Pancreas (tissue), 10 donors: ENCODE data around the gene LSAMP. TPM values are rescaled to one million over a fixed set of nuclear protein-coding genes. Genes with fewer than 3 reads are reported as not detected.

Experiments
- ATAC-seq, 4 donors: fragments of 200-7000 bp; cut with Tn5 transposase; one replicate each; pipeline versions ENCODE4 v1.8.0 to v1.9.1; 2020; ENCODE audit warnings: mild to moderate bottlenecking in 4 of 4, moderate library complexity in 4 of 4
- DNase-seq, 6 donors: peaks; one replicate each; pipeline ENCODE4 v3.0.0-alpha.2; 2020
- FAIRE-seq: peaks from 2 replicates; lab custom pipeline; 2012; peaks lifted over from hg19 to GRCh38; lab: Jason Lieb, UNC
- H3K27ac ChIP-seq, 4 donors: fragments of 200-600 bp; sonication (generic); 1 replicate in 3 of 4; 2 replicates in 1 of 4; pipeline versions ENCODE4 v1.5.0 to v1.8.0; 2020
- H3K27me3 ChIP-seq, 4 donors: fragments of 200-600 bp; one replicate each; pipeline ENCODE4 v1.8.0; 2021
- H3K36me3 ChIP-seq, 3 donors: fragments of 200-600 bp; sonication (generic) in 1 of 3; one replicate each; pipeline versions ENCODE4 v1.5.0 to v1.8.0; 2020 to 2021
- H3K4me1 ChIP-seq, 3 donors: fragments of 200-600 bp; one replicate each; pipeline ENCODE4 v1.8.0; 2021
- H3K4me3 ChIP-seq, 4 donors: fragments of 200-600 bp; sonication (generic) in 2 of 4; one replicate each; pipeline versions ENCODE4 v1.5.0 to v1.8.0; 2020 to 2021
- H3K9me3 ChIP-seq, 4 donors: fragments of 200-600 bp; one replicate each; pipeline ENCODE4 v1.8.0; 2021
- WGBS, 2 donors: extraction: QIAGEN DNeasy Blood & Tissue Kit; methylation state at CpG; one replicate each; pipeline ENCODE4 v1.1.7; 2013; 5-methylcytosine and 5-hydroxymethylcytosine counted together
- intact Hi-C, 3 donors: fragments of 100-400 bp; cut with DNase I; formaldehyde crosslinking; loops; one replicate each; pipeline versions ENCODE4 v1.11.1 to v1.14.2; 2022
- polyA plus RNA-seq, 2 donors: library from polyadenylated mRNA; stranded (reverse); fragments of 200-250 nt; gene quantifications; one replicate each; pipeline ENCODE4 v1.2.3, GENCODE V29; 2013
- total RNA-seq, 6 donors: library from RNA; stranded (reverse); fragmentation: NEBNext Ultra II Directional in 4 of 6; extraction: Animal tissue kit (Norgen Biotek cat#: 25700) in 4 of 6; gene quantifications; one replicate each; pipeline versions ENCODE4 v1.2.1 to v1.2.4, GENCODE V29; 2021 to 2023
- TF ChIP-seq, protein P1 (sequence below), 4 donors: fragments of 200-600 bp; sonication (generic) in 3 of 4; IDR thresholded peaks; one replicate each; pipeline versions ENCODE4 v1.5.0 to v1.8.0; 2021; ENCODE audit warnings: antibody characterized with exemption in 4 of 4
- donor health status: healthy with polysubstance abuse.
- donor health status: DM: no; HTN: no; CAD: no; lungs with moderate emphysema.
- donor health status: DM: no; HTN: no; CAD: no.
- donor health status: control.
- donor health status: control.
- donor health status: Bipolar disorder and iron deficiency.
- donor health status: DM: yes; HTN: yes; CAD: no.
- donor health status: DM: no; HTN: no; CAD: no.
- donor health status: DM: no; HTN: no; CAD: no.
- donor health status: DM: yes; HTN: yes; CAD: no.

LSAMP gene
- total and polyA plus RNA-seq, 8 donors: 0.51 to 5.5 (median 1.5) TPM

DNA sequence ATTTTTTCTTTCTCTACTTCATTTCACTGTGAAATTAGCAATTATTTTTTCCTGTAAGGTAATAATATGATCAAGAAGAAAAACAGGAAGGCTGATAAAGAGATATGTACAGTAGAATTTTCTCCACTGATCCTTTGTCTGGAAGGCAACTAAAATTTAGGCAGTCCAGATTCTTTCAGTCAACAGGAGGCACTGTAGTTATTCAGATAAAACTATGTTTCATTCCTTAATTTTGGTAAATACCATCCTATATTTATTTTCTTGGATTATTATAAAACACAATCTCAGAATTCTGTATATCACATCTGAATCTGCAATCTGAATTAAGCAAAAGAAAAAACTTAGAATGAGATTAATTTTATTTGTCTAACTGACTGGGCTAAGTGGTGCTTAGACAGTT, 343.2 kb downstream of the LSAMP start:
- no peak for DNase-seq
- ATAC-seq: no peak
- H3K36me3 ChIP-seq: no peaks in the 10 kb centered on the region
- H3K9me3 ChIP-seq: no peaks in the 10 kb centered on the region
- no peaks in the 10 kb centered on the region for H3K27me3 ChIP-seq
- no peak overlapping the region for H3K27ac ChIP-seq
- no peak overlapping the region for H3K4me3 ChIP-seq
- TF ChIP-seq, protein P1, sequence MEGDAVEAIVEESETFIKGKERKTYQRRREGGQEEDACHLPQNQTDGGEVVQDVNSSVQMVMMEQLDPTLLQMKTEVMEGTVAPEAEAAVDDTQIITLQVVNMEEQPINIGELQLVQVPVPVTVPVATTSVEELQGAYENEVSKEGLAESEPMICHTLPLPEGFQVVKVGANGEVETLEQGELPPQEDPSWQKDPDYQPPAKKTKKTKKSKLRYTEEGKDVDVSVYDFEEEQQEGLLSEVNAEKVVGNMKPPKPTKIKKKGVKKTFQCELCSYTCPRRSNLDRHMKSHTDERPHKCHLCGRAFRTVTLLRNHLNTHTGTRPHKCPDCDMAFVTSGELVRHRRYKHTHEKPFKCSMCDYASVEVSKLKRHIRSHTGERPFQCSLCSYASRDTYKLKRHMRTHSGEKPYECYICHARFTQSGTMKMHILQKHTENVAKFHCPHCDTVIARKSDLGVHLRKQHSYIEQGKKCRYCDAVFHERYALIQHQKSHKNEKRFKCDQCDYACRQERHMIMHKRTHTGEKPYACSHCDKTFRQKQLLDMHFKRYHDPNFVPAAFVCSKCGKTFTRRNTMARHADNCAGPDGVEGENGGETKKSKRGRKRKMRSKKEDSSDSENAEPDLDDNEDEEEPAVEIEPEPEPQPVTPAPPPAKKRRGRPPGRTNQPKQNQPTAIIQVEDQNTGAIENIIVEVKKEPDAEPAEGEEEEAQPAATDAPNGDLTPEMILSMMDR (IDR thresholded peaks at IDR 0.05): no peak
- intact Hi-C loops: no loop called here
- FAIRE-seq: no peak
- H3K4me1 ChIP-seq: no peaks in the 10 kb centered on the region

DNA sequence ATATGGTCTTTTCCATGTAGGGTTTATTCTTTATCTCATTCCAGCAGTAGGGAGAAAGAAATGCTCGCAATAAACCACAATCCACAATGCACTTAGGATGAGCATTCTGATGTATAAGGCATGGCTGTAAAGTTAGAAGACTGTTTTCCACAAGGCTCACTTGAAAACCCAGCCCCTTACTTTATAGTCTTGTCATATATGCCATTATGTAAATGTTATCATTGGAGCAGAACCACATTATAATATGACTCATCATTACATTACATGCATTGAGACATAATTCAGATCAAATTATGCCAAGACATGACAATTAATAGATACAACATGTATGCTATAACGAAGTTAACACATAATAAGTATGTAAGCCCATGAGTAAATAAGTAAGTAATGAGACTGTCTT, 348.1 kb downstream of the LSAMP start:
- intact Hi-C loops: no loop called here
- H3K36me3 ChIP-seq: no peaks in the 10 kb centered on the region
- no peaks in the 10 kb centered on the region for H3K9me3 ChIP-seq
- H3K27me3 ChIP-seq: no peaks in the 10 kb centered on the region
- H3K27ac ChIP-seq: no peak overlapping the region
- H3K4me1 ChIP-seq: no peaks in the 10 kb centered on the region
- no peak for FAIRE-seq
- H3K4me3 ChIP-seq: no peak overlapping the region
- no peak for ATAC-seq
- 76 to 86% methylated on average over 2 of the region's 2 CpGs for WGBS, 2 donors
- DNase-seq: no peak
- TF ChIP-seq, protein P1 (IDR thresholded peaks at IDR 0.05): no peak

DNA sequence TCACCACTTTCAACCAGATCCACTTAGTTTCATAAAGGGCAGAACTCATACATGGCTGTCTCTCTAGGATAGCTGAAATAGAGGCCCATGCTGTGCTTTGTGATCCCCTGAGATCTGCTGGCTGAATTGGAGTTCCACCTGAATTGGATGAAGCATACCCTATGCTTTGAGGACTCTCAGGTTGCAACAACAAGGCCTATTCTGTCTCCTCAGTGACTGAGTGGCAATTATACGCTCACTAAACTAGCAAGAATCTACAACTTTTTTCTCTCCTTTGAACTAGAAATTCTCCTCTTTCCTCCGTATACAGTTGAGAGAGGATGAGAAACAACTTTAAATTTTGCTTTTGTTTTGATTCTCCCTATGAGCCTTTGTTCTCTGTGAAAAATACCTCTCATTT, 348.7 kb downstream of the LSAMP start:
- no peaks in the 10 kb centered on the region for H3K4me1 ChIP-seq
- H3K36me3 ChIP-seq: no peaks in the 10 kb centered on the region
- FAIRE-seq (no peak), ATAC-seq (no peak), DNase-seq (no peak)
- no peaks in the 10 kb centered on the region for H3K9me3 ChIP-seq
- H3K27me3 ChIP-seq: no peaks in the 10 kb centered on the region
- no peak overlapping the region for H3K27ac ChIP-seq
- H3K4me3 ChIP-seq: no peak overlapping the region
- 83 to 85% methylated on average over 2 of the region's 2 CpGs for WGBS, 2 donors
- TF ChIP-seq, protein P1 (IDR thresholded peaks at IDR 0.05): no peak
- intact Hi-C loops: no loop called here

DNA sequence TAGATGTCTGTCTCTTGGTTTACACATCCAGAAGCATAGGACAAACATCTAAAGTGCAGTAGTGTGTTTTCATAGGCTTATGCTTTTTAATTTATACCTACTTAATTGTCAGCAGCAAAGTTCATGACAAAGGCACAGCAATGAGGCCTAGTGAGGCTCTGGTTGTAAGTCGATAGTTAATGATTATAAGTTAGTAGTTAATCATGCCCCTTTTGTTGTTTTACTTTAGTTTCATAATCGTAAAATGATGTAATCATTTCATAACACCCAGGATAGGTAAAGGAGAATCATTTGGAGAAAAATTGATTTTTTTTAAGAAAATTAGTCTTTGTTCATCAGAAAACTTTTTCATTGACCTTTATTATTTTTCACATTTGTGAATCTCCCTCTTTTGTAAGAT, 351.9 kb downstream of the LSAMP start:
- Histone ChIP-seq H3K27ac (no peak overlapping the region), H3K27me3 (no peaks in the 10 kb centered on the region), H3K4me1 (no peaks in the 10 kb centered on the region), H3K4me3 (no peak overlapping the region), H3K9me3 (no peaks in the 10 kb centered on the region), H3K36me3 (no peaks in the 10 kb centered on the region)
- no peak for ATAC-seq
- no peak for DNase-seq
- TF ChIP-seq, protein P1 (IDR thresholded peaks at IDR 0.05): no peak
- 32 to 40% methylated on average over 2 of the region's 2 CpGs for WGBS, 2 donors
- intact Hi-C loops: no loop called here
- no peak for FAIRE-seq

DNA sequence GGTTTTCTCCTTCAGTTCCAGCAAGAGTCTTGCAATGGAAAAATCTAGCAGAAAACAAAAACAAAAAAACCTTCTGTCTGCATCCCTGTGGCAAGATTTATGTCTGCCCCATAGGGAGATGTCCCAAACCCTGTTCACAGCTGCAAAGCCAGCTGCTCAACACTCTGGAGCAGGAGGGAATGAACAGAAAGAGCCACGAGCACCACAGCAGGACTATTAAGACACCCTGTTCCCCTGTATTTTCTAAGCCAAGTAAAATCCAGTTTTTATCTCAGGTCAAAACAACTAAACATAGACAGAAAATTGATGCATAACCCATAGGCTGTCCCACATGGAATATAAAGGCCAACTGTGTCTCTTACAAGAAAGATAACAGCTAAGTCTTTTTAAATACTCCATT, 357.9 kb downstream of the LSAMP start:
- ATAC-seq (no peak), DNase-seq (no peak), FAIRE-seq (no peak)
- 29 to 38% methylated on average over 1 of the region's 1 CpG for WGBS, 2 donors
- Histone ChIP-seq H3K27ac (no peak overlapping the region), H3K27me3 (no peaks in the 10 kb centered on the region), H3K9me3 (no peaks in the 10 kb centered on the region), H3K36me3 (no peaks in the 10 kb centered on the region), H3K4me1 (no peaks in the 10 kb centered on the region), H3K4me3 (no peak overlapping the region)
- TF ChIP-seq, protein P1 (IDR thresholded peaks at IDR 0.05): no peak
- intact Hi-C loops: no loop called here
